LNCAP (cell line): Measurements from ENCODE around the gene ATM.

Source experiments
- CTCF ChIP-seq: fragments of 450-650 bp; IDR thresholded peaks from 2 replicates; pipeline ENCODE4 v1.5.1; 2017; ENCODE audit warnings: mild to moderate bottlenecking

ATM gene

GRCh38 chr11:108210441-108210840, 12.4 kb upstream of the ATM start:
- no peak for TF ChIP-seq CTCF

DNA sequence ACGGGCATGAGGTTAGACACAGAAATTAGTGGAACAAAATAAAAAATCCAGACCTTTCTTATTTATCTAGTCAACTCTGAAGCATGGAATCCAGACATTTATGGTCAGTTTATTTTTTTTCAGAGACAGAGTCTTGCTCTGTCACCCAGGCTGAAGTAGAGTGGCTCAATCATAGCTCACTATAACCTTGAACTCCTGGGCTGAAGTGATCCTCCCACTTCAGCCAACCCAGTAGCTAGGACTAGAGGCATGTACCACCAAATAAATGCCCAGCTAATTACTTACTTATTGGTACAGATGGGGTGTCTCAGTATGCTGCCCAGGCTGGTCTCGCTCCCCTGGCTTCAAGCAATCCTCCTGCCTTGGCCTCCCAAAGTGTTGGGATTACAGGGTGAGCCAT, 9.1 kb upstream of the ATM start:
- no peak for TF ChIP-seq CTCF

GRCh38 chr11:108216988-108217387, 5.9 kb upstream of the ATM start:
- no peak for TF ChIP-seq CTCF

DNA sequence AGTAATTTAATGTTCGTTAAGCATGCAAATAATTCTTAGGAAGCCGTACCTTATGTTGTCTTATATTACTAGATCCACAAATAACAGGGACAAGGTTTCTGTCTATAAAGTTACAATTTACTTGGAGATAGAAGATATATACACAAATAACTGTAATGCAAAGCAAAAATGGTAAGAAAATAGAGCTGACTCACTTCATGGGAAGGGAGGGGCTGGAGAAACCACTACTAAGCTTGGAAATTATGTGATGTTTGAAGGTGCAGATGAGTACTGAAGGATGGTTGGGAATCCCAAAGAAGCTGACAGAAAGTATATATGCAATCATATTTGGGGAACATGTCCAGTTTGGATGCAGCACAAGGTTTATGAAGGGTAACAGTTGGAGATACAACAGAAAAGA, 4.4 kb upstream of the ATM start:
- TF ChIP-seq CTCF, result no peak

GRCh38 chr11:108218912-108219783, 3.7 kb upstream of the ATM start:
- TF ChIP-seq CTCF, result no peak

DNA sequence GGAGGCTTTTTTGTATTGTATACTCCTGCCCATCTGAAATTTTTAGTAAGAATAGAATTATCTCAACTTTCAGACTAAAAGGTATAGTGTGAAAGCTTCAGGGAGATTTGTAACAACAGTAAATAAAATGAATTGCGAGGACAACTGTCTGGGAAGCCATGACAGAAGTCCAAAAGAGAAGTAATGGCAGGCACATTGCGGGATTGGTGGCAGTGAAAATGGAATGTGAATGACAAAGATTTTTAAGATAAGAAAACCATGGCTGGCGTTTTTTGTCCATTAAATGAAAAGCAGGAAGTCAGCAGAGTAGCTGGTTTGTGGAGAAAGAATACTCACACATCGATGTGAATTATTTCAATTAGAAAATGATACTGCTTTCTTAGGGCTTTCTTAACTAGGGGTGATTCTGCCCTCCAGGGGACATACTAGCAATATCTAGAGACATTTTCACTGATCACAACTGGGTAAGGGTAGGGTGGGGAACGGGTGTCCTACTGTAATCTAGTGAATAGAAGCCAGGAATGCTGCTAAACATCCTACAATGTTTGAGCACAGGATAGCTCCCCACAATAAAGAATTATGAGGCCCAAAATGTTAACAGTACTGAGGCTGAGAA, 2.0 kb upstream of the ATM start:
- TF ChIP-seq CTCF, result no peak; the same call in 1 of the 2 replicates

DNA sequence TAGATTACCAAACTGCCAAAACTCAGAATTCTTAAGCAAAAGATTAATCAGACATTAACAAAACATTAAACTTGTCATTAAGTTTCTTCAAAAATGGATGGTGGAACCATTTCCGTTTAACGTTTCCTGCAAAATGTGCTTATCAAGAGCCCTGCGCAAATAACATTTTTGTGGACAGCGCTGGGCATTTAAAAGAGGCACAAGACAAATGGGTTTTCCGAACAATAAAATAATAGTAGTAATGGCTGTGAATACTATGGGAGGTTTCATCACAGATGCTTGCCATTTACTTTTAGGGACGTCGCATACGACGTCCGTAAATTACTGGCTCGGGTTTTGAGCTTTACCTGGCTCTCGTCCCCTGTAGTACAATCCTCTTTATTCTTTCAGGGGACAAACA, 1.5 kb upstream of the ATM start:
- TF ChIP-seq CTCF, result no peak
